OCI-LY3 (cell line): ENCODE measurements around the gene KLF14.
"Not testable (repeated sequence)": the region's sequence is repeated elsewhere in the genome, so short reads cannot be mapped to it uniquely, and the experiment has no call there.

Experiments used
- H2AFZ ChIP-seq: fragments of 200-600, 300-600 bp; shearing (Covaris generic); 2 replicates; pipeline ENCODE4 v1.6.0; 2014; ENCODE audit warnings: antibody characterized with exemption, low read depth, low read length
- H3K27ac ChIP-seq: fragments of 200-600, 300-600 bp; sonication (generic); 2 replicates; pipeline ENCODE4 v1.5.1; 2014; ENCODE audit warnings: mild to moderate bottlenecking, low read length, moderate library complexity, mixed read lengths
- H3K27me3 ChIP-seq: fragments of 200-600, 300-600 bp; sonication (generic); 2 replicates; pipeline ENCODE4 v1.6.1; 2014; ENCODE audit warnings: low read depth, low read length, mixed read lengths
- H3K36me3 ChIP-seq: fragments of 200-600, 300-600 bp; sonication (generic); replicated peaks from 2 replicates; pipeline ENCODE3; 2014; ENCODE audit warnings: low read depth, low read length, mixed read lengths
- H3K4me1 ChIP-seq: fragments of 300-600, 200-600 bp; sonication (generic); 2 replicates; pipeline ENCODE4 v1.6.1; 2014; ENCODE audit warnings: low read length, mixed read lengths
- H3K4me2 ChIP-seq: fragments of 200-600, 300-600 bp; sonication (generic); 2 replicates; pipeline ENCODE4 v1.6.1; 2014; ENCODE audit warnings: low read length, mixed read lengths
- H3K4me3 ChIP-seq: fragments of 300-600, 200-600 bp; sonication (generic); 2 replicates; pipeline ENCODE4 v1.5.1; 2014; ENCODE audit warnings: antibody characterized with exemption, mild to moderate bottlenecking, low read length, moderate library complexity
- H3K79me2 ChIP-seq: fragments of 300-600, 200-600 bp; shearing (Covaris generic); 2 replicates; pipeline ENCODE4 v1.6.1; 2014; ENCODE audit warnings: mild to moderate bottlenecking, low read length, mixed read lengths
- H3K9ac ChIP-seq: fragments of 300-600, 200-600 bp; shearing (Covaris generic); 2 replicates; pipeline ENCODE4 v1.6.0; 2014; ENCODE audit warnings: mild to moderate bottlenecking, low read length, moderate library complexity
- H3K9me3 ChIP-seq: fragments of 200-600, 300-600 bp; shearing (Covaris generic); 2 replicates; pipeline ENCODE4 v1.6.1; 2014; ENCODE audit warnings: low read length, mixed read lengths; ENCODE audit not compliant: insufficient read depth
- H4K20me1 ChIP-seq: fragments of 200-600, 300-600 bp; sonication (generic); 2 replicates; pipeline ENCODE4 v1.6.1; 2016; ENCODE audit warnings: low read length, mixed read lengths; ENCODE audit not compliant: insufficient read depth
- EZH2phosphoT487 ChIP-seq: fragments of 200-600 bp; shearing (Covaris generic); IDR thresholded peaks from 2 replicates; pipeline ENCODE4 v1.6.1; 2018; ENCODE audit warnings: antibody characterized with exemption, mixed run types, low read depth
- TF ChIP-seq, protein P1 (sequence below): fragments of 200-600, 300-600 bp; sonication (generic); IDR thresholded peaks from 2 replicates; pipeline ENCODE4 v1.5.1; 2014; ENCODE audit warnings: antibody characterized with exemption, low read length, low read depth

KLF14 gene

DNA sequence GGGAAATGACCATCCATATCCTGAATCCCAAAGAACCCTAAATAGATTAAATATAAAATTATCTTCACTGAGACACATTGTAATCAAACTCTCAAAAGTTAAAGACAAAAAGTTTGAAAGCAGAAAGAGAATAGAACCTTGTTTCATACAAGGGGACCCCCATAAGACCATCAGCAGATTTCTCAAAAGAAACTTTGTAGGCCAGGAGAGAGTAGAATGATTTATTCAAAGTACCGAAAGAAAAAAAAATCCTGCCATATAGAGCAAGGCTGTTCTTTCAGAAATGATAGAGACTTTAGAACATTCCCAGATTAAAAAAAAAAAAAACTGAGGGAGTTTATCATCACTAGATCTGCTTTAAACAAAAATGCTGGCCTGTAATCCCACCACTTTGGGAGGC is 34.8 kb upstream of the KLF14 start:
- no peaks in the 10 kb centered on the region for H3K36me3 ChIP-seq
- H3K4me1 ChIP-seq: no peaks in the 10 kb centered on the region
- H3K27ac ChIP-seq: no peak overlapping the region
- no peak overlapping the region for H3K4me2 ChIP-seq
- no peaks in the 10 kb centered on the region for H3K79me2 ChIP-seq
- no peak overlapping the region for H3K4me3 ChIP-seq
- TF ChIP-seq, protein P1, sequence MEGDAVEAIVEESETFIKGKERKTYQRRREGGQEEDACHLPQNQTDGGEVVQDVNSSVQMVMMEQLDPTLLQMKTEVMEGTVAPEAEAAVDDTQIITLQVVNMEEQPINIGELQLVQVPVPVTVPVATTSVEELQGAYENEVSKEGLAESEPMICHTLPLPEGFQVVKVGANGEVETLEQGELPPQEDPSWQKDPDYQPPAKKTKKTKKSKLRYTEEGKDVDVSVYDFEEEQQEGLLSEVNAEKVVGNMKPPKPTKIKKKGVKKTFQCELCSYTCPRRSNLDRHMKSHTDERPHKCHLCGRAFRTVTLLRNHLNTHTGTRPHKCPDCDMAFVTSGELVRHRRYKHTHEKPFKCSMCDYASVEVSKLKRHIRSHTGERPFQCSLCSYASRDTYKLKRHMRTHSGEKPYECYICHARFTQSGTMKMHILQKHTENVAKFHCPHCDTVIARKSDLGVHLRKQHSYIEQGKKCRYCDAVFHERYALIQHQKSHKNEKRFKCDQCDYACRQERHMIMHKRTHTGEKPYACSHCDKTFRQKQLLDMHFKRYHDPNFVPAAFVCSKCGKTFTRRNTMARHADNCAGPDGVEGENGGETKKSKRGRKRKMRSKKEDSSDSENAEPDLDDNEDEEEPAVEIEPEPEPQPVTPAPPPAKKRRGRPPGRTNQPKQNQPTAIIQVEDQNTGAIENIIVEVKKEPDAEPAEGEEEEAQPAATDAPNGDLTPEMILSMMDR: no peak
- TF ChIP-seq EZH2phosphoT487: no peak
- no peaks in the 10 kb centered on the region for H3K27me3 ChIP-seq
- no peak overlapping the region for H3K9ac ChIP-seq
- H3K9me3 ChIP-seq: no peaks in the 10 kb centered on the region
- H2AFZ ChIP-seq: no peak overlapping the region
- H4K20me1 ChIP-seq: no peaks in the 10 kb centered on the region

DNA sequence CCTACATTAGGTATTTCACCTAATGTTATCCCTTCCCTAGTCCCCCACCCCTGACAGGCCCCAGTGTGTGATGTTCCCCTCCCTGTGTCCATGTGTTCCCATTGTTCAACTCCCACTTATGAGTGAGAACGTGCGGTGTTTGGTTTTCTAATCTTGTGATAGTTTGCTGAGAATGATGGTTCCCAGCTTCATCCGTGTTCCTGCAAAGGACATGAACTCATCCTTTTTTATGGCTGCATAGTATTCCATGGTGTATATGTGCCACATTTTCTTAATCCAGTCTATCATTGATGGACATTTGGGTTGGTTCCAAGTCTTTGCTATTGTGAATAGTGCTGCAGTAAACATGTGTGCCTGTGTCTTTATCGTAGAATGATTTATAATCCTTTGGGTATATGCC is 30.6 kb upstream of the KLF14 start:
- H3K4me2 ChIP-seq, H3K27ac ChIP-seq, H3K4me3 ChIP-seq, H4K20me1 ChIP-seq, H3K9me3 ChIP-seq, H3K4me1 ChIP-seq, H3K36me3 ChIP-seq, H3K79me2 ChIP-seq, H2AFZ ChIP-seq, H3K27me3 ChIP-seq, H3K9ac ChIP-seq: not testable (repeated sequence)

DNA sequence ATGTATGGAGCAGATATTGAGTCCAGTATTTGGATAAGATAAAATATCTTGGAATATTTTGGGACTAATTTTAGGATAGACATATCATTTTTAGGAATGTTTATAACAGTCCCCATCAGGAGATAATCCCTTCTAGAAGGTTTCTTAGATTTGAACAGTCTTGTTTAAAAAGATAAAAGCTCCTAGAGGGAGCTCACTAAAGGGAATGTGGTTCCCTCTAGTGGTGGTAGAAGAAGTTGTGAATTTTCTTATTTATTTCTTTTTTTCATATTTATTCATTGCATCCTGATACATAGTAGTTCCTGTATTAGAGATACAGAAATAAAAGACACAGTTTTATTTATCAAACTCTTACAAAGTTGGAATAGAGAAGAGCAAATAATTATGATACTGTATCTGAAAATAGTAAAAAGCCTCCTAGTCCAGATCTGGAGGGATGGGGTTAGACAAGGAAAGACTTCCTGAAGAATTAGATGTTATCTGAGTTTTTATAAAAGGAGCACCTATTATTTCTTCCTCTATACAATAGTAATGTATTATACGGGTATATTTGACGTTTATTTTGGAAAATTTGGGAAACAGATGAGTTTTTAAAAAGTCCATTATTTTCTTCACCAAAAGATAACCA is 24.5 kb upstream of the KLF14 start:
- no peaks in the 10 kb centered on the region for H3K27me3 ChIP-seq
- TF ChIP-seq EZH2phosphoT487: no peak
- TF ChIP-seq, protein P1: peak; percentile 81
- H2AFZ ChIP-seq: no peak overlapping the region
- no peak overlapping the region for H3K9ac ChIP-seq
- no peak overlapping the region for H3K4me2 ChIP-seq
- H3K27ac ChIP-seq: no peak overlapping the region
- H3K36me3 ChIP-seq: no peaks in the 10 kb centered on the region
- no peaks in the 10 kb centered on the region for H4K20me1 ChIP-seq
- H3K9me3 ChIP-seq: no peaks in the 10 kb centered on the region
- no peak overlapping the region for H3K4me3 ChIP-seq
- H3K79me2 ChIP-seq: no peaks in the 10 kb centered on the region
- H3K4me1 ChIP-seq: no peaks in the 10 kb centered on the region; the same call in 1 of the 2 replicates

DNA sequence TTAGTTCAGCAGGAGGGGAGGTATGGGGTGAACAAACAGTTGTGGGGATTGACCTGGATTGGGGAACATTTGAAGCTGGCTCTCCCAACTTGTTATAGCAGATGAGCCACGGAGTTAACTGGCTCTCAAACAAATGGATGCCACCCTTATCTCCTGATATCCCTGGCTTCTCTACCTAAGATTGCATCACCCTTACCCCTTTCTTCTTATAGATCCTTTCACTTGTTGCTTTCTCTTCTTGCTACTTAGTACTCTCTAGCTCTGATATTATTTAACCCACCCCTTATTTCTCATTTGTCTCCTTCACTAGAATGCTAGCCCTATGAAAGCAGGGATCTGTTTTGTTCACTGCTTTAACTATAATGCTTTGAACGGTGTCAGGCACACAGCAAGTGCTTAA is 22.3 kb upstream of the KLF14 start:
- Histone ChIP-seq H3K36me3 (no peaks in the 10 kb centered on the region), H3K27me3 (no peaks in the 10 kb centered on the region)

More for the DNA sequence above, 22.3 kb upstream of the KLF14 start:
- Histone ChIP-seq H3K4me2 (no peak overlapping the region), H2AFZ (no peak overlapping the region), H3K27ac (no peak overlapping the region), H3K79me2 (no peaks in the 10 kb centered on the region), H3K4me1 (peaks cover 5% of the 10 kb centered on the region; the same call in 1 of the 2 replicates), H4K20me1 (no peaks in the 10 kb centered on the region), H3K9me3 (no peaks in the 10 kb centered on the region), H3K4me3 (no peak overlapping the region), H3K9ac (no peak overlapping the region)
- no peak for TF ChIP-seq EZH2phosphoT487
- TF ChIP-seq, protein P1: no peak
